Measurements from ENCODE around the gene PSD. TPM values are rescaled to one million over a fixed set of nuclear protein-coding genes. Genes with fewer than 3 reads are reported as not detected.
A peak's percentile ranks its signal among the peaks of the same experiment; 100 is the strongest.

The PSD gene
- total and polyA plus RNA-seq, 5 donors = 4.6 to 9.4 (median 6.2) TPM

DNA sequence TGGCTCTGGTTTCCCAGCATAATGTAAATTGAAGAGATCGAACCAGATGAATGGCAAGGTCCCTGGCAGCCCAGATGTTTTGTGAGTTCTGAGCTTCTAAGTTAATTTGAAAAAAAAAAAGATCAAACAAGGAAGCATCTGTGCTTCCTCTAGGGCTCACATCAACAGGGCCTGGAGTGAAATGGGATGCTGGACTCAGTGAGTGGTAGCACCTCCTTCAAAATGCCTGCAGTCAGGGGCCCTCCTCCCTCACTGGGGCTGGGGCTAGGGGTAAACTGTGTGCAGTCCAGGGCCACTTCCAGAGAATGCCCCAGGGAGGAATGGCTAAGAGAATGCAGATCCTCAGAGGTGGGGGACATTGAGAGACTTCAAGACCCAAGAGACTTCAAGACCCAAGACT lies 19.8 kb upstream of the PSD start:
- WGBS = 67% methylated on average over 1 of the region's 1 CpG
- no peak for ATAC-seq

DNA sequence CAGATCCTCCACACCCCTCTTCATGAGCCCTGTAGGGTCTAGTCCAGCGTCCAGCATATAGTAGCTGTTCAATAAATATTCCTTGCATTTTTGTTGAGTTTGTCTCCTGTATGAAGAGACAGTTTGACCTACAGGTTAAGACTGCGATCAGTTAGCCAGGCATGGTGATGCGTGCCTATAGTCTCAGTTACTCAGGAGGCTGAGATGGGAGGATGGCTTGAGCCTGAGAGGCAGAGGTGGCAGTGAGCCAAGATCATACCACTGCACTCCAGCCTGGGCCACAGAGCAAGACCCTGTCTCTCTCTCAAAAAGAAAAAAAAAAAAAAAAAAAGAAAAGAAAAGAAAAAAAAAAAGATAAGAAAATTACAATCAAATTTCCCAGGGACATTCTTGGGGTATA lies 18.9 kb upstream of the PSD start:
- WGBS = 95% methylated on average over 3 of the region's 3 CpGs
- intact Hi-C loops (cut with DNase I) = no loop called here
- H3K27ac ChIP-seq (ENCODE audit: low read length) = no peak overlapping the region
- H3K4me3 ChIP-seq (ENCODE audit: low read length) = no peak overlapping the region
- H3K4me1 ChIP-seq (ENCODE audit: control insufficient read depth, insufficient read depth, low read length) = peaks cover 2% of the 10 kb centered on the region
- no peak for DNase-seq
- ATAC-seq = no peak
- no peaks in the 10 kb centered on the region for H3K27me3 ChIP-seq (ENCODE audit: control insufficient read depth, insufficient read depth)
- H3K9me3 ChIP-seq (ENCODE audit: control insufficient read depth, low read length) = no peaks in the 10 kb centered on the region

More for the DNA sequence above, 19.8 kb upstream of the PSD start:
- Histone ChIP-seq H3K27me3 (ENCODE audit: control insufficient read depth, insufficient read depth) (no peaks in the 10 kb centered on the region), H3K4me1 (ENCODE audit: control insufficient read depth, insufficient read depth, low read length) (peaks cover 2% of the 10 kb centered on the region), H3K27ac (ENCODE audit: low read length) (no peak overlapping the region), H3K9me3 (ENCODE audit: control insufficient read depth, low read length) (no peaks in the 10 kb centered on the region), H3K4me3 (ENCODE audit: low read length) (no peak overlapping the region)
- DNase-seq = no peak
- intact Hi-C loops (cut with DNase I) = no loop called here

DNA sequence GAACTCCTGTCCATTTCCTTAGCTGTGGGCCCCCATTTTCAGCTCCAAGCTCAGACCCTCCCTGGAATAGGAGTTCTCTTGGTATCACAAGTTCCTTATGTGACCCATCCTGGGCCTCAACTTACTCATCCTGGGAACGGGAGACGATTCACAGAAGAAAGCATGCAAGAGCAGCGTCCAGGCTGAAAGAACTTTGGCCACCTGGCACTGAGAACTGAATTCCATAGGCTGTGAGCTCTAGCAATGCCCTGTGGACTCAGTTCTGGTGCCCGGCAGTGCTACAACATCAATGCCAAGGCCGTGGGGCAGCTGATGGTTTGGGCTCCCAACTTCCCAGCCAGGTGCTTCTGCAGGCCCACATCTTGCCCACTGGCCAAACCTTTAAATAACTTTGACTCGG lies 17.7 kb upstream of the PSD start:
- intact Hi-C loops (cut with DNase I) = no loop called here
- no peaks in the 10 kb centered on the region for H3K9me3 ChIP-seq (ENCODE audit: control insufficient read depth, low read length)
- WGBS = 73% methylated on average over 6 of the region's 6 CpGs
- peaks cover 2% of the 10 kb centered on the region for H3K4me1 ChIP-seq (ENCODE audit: control insufficient read depth, insufficient read depth, low read length)
- H3K27me3 ChIP-seq (ENCODE audit: control insufficient read depth, insufficient read depth) = no peaks in the 10 kb centered on the region
- no peak overlapping the region for H3K27ac ChIP-seq (ENCODE audit: low read length)
- DNase-seq (no peak), ATAC-seq (no peak)
- H3K4me3 ChIP-seq (ENCODE audit: low read length) = no peak overlapping the region

DNA sequence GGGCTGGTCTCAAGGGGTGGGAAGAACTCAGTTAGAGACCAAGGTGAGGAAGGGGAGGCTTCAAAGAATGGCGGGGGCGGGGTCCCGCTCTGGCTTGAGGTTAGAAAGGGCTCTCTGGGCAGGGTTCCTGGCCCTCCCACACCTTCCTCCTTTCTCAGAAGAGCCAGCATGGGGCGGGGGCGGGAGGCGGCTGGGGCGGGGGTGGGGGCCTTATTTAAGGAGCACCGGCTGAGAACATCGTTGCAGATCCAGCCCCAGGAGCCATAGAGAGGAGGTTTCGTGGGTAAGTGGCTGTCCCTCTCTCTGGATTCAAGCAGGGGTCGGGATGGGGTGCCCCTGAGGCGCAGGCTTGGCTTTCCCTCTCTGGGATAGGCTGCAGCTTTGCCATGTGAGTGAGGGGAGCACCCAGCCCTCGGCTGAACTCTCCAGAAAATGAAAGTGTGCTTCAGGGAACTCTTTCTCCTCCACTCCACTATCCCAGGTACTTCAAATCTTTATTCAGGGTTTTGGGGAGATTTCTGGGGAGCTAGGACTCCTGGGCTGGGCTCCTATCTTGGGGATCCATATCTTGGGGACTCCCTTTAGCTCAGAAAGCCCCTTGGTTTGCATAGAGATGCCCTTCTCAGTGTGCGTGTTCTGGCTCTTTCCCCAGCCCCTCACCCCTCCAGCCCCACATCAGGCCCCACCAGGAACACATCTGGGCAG lies 17.1 kb upstream of the PSD start:
- 8% methylated on average over 14 of the region's 14 CpGs for WGBS
- ATAC-seq (no peak), DNase-seq (no peak)
- Histone ChIP-seq H3K4me1 (ENCODE audit: control insufficient read depth, insufficient read depth, low read length) (peaks cover 2% of the 10 kb centered on the region), H3K4me3 (ENCODE audit: low read length) (peak overlapping the region; percentile 31), H3K27ac (ENCODE audit: low read length) (no peak overlapping the region), H3K9me3 (ENCODE audit: control insufficient read depth, low read length) (no peaks in the 10 kb centered on the region), H3K27me3 (ENCODE audit: control insufficient read depth, insufficient read depth) (no peaks in the 10 kb centered on the region)
- intact Hi-C loops (cut with DNase I) = no loop called here

DNA sequence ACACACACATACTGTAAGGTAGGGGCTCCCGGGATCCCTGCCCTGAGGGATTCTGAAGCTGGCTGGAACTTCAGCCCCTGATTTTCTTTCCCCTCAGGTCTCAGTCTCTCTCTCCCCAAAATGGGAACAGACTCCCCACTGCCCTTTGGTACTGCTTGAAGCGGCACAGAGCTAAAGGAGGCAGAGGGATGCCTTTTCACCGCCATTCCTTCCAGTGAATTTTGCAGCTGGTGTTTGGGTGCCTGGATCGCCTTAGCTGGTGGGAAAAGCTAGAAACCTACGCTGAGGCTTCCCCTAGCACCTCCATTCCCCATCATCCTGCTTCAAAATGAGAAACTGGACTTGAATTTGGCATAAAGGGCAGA lies 16.5 kb upstream of the PSD start:
- H3K4me3 ChIP-seq (ENCODE audit: low read length) = peak overlapping the region; percentile 31
- ATAC-seq = no peak
- no peaks in the 10 kb centered on the region for H3K9me3 ChIP-seq (ENCODE audit: control insufficient read depth, low read length)
- intact Hi-C loops (cut with DNase I) = no loop called here
- no peak overlapping the region for H3K27ac ChIP-seq (ENCODE audit: low read length)
- peaks cover 2% of the 10 kb centered on the region for H3K4me1 ChIP-seq (ENCODE audit: control insufficient read depth, insufficient read depth, low read length)
- no peaks in the 10 kb centered on the region for H3K27me3 ChIP-seq (ENCODE audit: control insufficient read depth, insufficient read depth)
- 28% methylated on average over 5 of the region's 5 CpGs for WGBS
- DNase-seq = no peak

DNA sequence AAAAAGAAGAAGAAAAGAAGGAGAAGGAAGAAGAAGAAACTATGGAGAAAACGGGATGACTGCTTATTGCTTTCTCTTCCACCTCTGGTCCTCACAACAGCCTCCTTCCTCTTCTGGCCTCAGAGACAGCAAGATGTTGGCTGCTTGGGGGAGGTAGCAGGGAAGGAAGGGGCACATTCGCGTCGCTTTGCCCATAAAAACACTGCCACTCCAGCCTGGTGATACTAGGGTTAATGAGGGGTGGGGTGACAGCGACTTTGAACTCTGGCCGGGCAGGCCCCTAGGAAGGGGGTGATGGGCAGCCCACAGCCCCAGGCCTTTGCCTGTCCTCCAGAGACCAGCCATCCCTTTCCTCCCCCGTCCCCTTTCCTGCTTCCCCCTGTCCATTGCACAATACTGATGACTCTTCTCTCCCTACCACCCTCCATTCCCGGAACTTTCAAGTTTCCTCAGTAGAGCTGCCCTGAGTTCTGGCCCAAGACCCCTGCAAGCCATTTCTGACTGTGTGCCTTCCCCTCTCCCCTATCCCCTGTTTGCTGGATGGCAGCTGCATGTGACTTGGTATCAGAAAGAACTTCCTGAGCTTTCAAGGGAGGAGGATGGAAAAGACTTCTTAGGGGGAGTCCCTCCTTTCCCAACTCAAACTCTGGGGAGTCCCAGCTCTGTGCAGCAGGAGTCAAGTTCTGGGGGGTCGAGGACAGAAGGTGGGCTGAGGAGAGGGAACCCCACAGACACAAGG lies 16.0 kb upstream of the PSD start:
- ATAC-seq = peak in 1 of 2 donors; percentile 7
- no peak overlapping the region for H3K4me3 ChIP-seq (ENCODE audit: low read length)
- no peak overlapping the region for H3K27ac ChIP-seq (ENCODE audit: low read length)
- H3K9me3 ChIP-seq (ENCODE audit: control insufficient read depth, low read length) = no peaks in the 10 kb centered on the region
- no peaks in the 10 kb centered on the region for H3K27me3 ChIP-seq (ENCODE audit: control insufficient read depth, insufficient read depth)
- intact Hi-C loops (cut with DNase I) = no loop called here
- WGBS = 23% methylated on average over 9 of the region's 9 CpGs
- DNase-seq = no peak
- H3K4me1 ChIP-seq (ENCODE audit: control insufficient read depth, insufficient read depth, low read length) = peaks cover 2% of the 10 kb centered on the region

DNA sequence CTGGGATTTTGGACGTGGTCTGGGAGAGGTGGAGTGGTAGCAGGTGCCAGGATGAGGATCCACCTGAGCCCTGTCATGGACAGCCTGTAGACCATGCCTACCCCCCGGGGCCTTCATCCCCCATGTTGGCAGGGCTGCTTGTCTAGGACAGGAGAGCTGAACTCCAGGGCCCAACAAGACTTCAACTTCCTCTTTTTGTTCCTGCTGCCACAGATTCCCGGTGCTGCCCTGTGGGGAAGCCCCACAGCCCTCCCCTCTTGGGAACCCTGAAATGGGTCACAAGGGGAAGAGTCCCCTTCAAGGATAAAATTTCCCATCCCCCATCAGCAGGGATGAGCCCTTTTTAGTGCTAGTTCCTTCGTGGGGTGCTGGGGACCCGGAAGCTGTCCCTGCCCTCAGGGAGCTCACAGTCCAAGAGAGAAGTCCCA lies 15.0 kb upstream of the PSD start:
- no peak for DNase-seq
- no peaks in the 10 kb centered on the region for H3K9me3 ChIP-seq (ENCODE audit: control insufficient read depth, low read length)
- no peak overlapping the region for H3K27ac ChIP-seq (ENCODE audit: low read length)
- peaks cover 2% of the 10 kb centered on the region for H3K4me1 ChIP-seq (ENCODE audit: control insufficient read depth, insufficient read depth, low read length)
- 53% methylated on average over 5 of the region's 5 CpGs for WGBS
- H3K4me3 ChIP-seq (ENCODE audit: low read length) = no peak overlapping the region
- no peaks in the 10 kb centered on the region for H3K27me3 ChIP-seq (ENCODE audit: control insufficient read depth, insufficient read depth)
- ATAC-seq = no peak
- intact Hi-C loops (cut with DNase I) = no loop called here

DNA sequence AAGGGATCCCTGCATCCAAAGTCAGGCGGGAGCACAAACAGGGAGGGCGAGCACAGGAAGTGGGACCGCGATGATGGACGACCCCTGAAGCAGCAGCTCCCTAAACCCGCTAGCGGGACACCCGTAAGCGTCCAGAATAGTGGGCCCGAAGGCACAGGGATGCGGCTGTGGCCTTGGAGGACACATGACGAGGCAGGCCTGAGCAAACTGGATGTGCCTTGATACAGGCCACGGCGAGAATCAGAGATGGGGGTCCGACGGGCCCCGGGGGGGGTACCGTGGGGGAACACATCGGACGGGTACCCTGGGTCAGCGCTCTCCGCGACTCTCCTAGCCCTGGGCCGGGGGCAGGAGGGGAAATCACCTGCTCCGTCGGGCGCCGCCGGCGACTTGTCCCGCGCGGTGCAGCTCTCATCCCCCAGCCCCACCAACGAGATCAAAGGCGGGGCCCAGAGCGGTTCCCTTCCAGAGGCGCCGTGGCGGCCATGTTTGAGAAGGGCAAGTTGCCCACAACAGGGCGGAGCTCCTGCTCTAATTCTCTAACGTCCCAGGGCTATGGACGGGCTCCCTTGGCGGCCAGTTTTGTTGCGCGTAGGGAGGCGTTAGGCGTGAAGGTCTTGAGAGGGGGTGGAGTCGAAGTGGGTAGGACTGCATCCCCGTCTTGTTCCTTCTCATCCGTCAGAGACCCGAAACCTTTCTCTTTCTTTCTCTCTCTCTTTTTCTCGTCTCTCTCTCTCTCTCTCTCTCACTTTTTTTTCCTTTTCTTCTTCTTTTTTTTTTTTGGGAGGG lies 13.8 kb upstream of the PSD start, which contains the start of gene CUEDC2:
Gene CUEDC2, minus strand, starts transcription at position 413 of the 789 bp plus-strand sequence. CDS start 7,386 bp downstream, outside the sequence.
- peaks cover 2% of the 10 kb centered on the region for H3K4me1 ChIP-seq (ENCODE audit: control insufficient read depth, insufficient read depth, low read length)
- peak within 1 kb of the TSS; percentile 93 for H3K4me3 ChIP-seq (ENCODE audit: low read length)
- H3K27me3 ChIP-seq (ENCODE audit: control insufficient read depth, insufficient read depth) = no peaks in the 10 kb centered on the region
- H3K27ac ChIP-seq (ENCODE audit: low read length) = peak within 1 kb of the TSS; percentile 46
- peak; percentile 96 to 99 (median 98) for DNase-seq
- ATAC-seq = peak; percentile 96 to 97
- WGBS = under 1% methylated on average over 52 of the region's 52 CpGs
- no peaks in the 10 kb centered on the region for H3K9me3 ChIP-seq (ENCODE audit: control insufficient read depth, low read length)
- intact Hi-C loops (cut with DNase I) = no loop called here

DNA sequence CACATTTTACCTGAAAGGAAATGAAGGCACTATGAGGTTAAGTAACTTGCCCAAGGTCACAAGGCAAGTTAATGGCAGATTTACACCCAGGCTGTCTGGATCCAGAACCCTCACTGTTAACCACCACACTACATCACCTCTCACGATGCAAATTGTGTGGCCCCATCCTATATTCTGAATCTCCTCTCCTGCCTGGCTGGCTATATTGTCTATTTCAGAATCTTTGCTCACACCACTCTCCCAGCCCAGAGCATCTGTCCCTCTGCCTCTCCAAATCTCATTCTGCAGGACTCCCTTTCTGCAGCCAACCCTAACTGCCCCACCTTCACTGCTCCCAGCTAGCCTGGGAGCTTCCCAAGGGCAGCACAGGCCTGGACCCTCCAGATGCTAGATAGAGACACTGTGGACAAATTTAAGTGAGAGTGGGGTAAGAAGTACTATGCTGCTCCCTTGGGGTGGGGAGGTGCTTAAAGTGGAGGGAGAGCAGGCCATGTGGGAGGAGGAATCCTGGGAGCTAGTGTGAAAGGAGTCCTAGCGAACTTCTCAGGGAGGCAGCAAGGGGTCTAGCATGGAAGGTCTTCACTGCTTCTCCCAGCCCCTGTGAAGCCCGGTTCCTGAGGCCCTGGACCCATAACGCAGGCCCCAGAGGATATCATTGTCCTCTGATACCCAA lies 13.0 kb upstream of the PSD start:
- intact Hi-C loops (cut with DNase I) = no loop called here
- DNase-seq (no peak), ATAC-seq (peak; percentile 8 to 15)
- Histone ChIP-seq H3K4me3 (ENCODE audit: low read length) (peak overlapping the region; percentile 93), H3K27ac (ENCODE audit: low read length) (peak overlapping the region; percentile 46), H3K9me3 (ENCODE audit: control insufficient read depth, low read length) (no peaks in the 10 kb centered on the region), H3K27me3 (ENCODE audit: control insufficient read depth, insufficient read depth) (no peaks in the 10 kb centered on the region), H3K4me1 (ENCODE audit: control insufficient read depth, insufficient read depth, low read length) (peaks cover 2% of the 10 kb centered on the region)
- 21% methylated on average over 4 of the region's 4 CpGs for WGBS

DNA sequence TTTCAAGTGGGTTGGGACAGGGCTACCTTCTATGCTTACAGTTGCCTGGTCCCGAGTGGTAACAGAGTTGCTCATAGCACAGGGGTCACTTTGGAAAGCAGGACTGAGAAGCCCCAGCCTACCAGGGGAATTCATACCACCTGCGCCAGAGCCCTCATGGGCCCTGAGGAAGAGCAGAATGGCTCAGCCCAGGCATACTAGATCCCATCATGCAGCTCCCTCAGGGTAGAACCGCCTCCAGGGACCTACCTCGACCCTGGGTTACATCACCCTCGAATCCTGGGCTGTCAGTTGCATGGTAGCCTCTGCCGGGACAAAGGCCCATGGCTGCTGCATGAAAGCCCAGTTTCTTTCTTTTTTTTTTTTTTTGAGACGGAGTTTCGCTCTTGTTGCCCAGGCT lies 10.9 kb upstream of the PSD start:
- no peak overlapping the region for H3K27ac ChIP-seq (ENCODE audit: low read length)
- no peaks in the 10 kb centered on the region for H3K9me3 ChIP-seq (ENCODE audit: control insufficient read depth, low read length)
- no peak for ATAC-seq
- no peak for DNase-seq
- intact Hi-C loops (cut with DNase I) = no loop called here
- no peaks in the 10 kb centered on the region for H3K27me3 ChIP-seq (ENCODE audit: control insufficient read depth, insufficient read depth)
- H3K4me3 ChIP-seq (ENCODE audit: low read length) = no peak overlapping the region
- 86% methylated on average over 8 of the region's 8 CpGs for WGBS
- no peaks in the 10 kb centered on the region for H3K4me1 ChIP-seq (ENCODE audit: control insufficient read depth, insufficient read depth, low read length)

Measured in right cardiac atrium (tissue), 5 donors.